Measurements from ENCODE around the gene RCN1.

The RCN1 gene

GRCh38 chr11:32153747-32154146 lies 62.9 kb downstream of the RCN1 start:
- DNase-seq (ENCODE audit: low spot score): no peak

DNA sequence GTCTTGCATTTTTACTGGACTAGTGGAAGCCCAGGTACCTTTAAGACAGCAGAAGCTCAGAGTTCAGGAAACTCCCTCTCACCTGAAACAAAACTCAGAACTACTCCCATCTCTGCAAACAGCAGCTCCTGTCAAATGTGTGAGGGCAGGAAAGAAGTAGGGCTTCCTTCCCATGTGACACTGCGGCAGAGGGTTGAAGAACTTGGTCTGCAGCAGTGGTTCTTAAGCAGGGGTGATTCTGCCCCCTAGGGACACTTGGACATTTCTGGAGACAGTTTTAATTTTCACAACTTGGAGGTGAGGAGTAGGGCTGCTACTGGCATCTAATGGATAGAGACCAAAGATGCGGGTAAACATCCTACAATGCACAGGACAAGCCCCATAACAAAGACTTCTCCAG lies 63.4 kb downstream of the RCN1 start:
- peak; percentile 37 for DNase-seq (ENCODE audit: low spot score)
